Measurements from ENCODE around the gene IFNAR2. TPM values are rescaled to one million over a fixed set of nuclear protein-coding genes. Genes with fewer than 3 reads are reported as not detected.

IFNAR2 gene
- polyA plus RNA-seq, 1 donor from 2014 or later: 10.3 TPM

- Histone ChIP-seq H3K36me3 (ENCODE audit: insufficient read depth, low read length) (peaks cover 6% of the 10 kb centered on the region), H4K20me1 (ENCODE audit: insufficient read depth) (no peaks in the 10 kb centered on the region), H3K9ac (ENCODE audit: low read length) (peak within 1 kb of the TSS; percentile 51), H3K9me3 (ENCODE audit: low read length) (no peaks in the 10 kb centered on the region), H3K27ac (ENCODE audit: low read length) (no peak within 1 kb of the TSS), H3K4me3 (ENCODE audit: low read length) (peak within 1 kb of the TSS; percentile 65), H3K27me3 (ENCODE audit: insufficient read depth, low read depth, low read length) (no peaks in the 10 kb centered on the region), H2AFZ (ENCODE audit: low read depth, low read length) (no peak within 1 kb of the TSS), H3K79me2 (replicated peaks; ENCODE audit: insufficient read depth, low read length) (no peaks in the 10 kb centered on the region), H3K9me2 (ENCODE audit: insufficient read depth, low read length) (no peaks in the 10 kb centered on the region), H3K4me2 (ENCODE audit: low read length) (no peak within 1 kb of the TSS), H3F3A (ENCODE audit: insufficient read depth, low read length, poor library complexity, severe bottlenecking) (no peaks in the 10 kb centered on the region)
- TF ChIP-seq EP300 (conservative IDR thresholded peaks at IDR 0.05; ENCODE audit: poor library complexity, severe bottlenecking): no peak
- no peak for TF ChIP-seq EZH2 (IDR thresholded peaks at IDR 0.05; ENCODE audit: borderline replicate concordance, insufficient read depth, low read length, poor library complexity, severe bottlenecking)
- no peak for TF ChIP-seq RAD21 (conservative IDR thresholded peaks at IDR 0.05)
- TF ChIP-seq TAF1 (IDR thresholded peaks at IDR 0.05; ENCODE audit: low read depth): no peak
- TF ChIP-seq POLR2AphosphoS5 (IDR thresholded peaks at IDR 0.05): no peak
- TF ChIP-seq SMC3 (conservative IDR thresholded peaks at IDR 0.05; ENCODE audit: poor library complexity): no peak
- TF ChIP-seq MXI1 (conservative IDR thresholded peaks at IDR 0.05; ENCODE audit: poor library complexity, severe bottlenecking): no peak
- no peak for TF ChIP-seq REST (IDR thresholded peaks at IDR 0.05; ENCODE audit: borderline replicate concordance)
- TF ChIP-seq, protein P1, sequence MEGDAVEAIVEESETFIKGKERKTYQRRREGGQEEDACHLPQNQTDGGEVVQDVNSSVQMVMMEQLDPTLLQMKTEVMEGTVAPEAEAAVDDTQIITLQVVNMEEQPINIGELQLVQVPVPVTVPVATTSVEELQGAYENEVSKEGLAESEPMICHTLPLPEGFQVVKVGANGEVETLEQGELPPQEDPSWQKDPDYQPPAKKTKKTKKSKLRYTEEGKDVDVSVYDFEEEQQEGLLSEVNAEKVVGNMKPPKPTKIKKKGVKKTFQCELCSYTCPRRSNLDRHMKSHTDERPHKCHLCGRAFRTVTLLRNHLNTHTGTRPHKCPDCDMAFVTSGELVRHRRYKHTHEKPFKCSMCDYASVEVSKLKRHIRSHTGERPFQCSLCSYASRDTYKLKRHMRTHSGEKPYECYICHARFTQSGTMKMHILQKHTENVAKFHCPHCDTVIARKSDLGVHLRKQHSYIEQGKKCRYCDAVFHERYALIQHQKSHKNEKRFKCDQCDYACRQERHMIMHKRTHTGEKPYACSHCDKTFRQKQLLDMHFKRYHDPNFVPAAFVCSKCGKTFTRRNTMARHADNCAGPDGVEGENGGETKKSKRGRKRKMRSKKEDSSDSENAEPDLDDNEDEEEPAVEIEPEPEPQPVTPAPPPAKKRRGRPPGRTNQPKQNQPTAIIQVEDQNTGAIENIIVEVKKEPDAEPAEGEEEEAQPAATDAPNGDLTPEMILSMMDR (IDR thresholded peaks at IDR 0.05; ENCODE audit: poor library complexity, severe bottlenecking): no peak
Observed at GRCh38 chr21:33266050-33266788, 36.5 kb downstream of the IFNAR2 start, which contains the start of gene IL10RB. IL10RB (plus strand) TSS chr21:33266367; CDS start chr21:33266466, 99 bp downstream.

DNA sequence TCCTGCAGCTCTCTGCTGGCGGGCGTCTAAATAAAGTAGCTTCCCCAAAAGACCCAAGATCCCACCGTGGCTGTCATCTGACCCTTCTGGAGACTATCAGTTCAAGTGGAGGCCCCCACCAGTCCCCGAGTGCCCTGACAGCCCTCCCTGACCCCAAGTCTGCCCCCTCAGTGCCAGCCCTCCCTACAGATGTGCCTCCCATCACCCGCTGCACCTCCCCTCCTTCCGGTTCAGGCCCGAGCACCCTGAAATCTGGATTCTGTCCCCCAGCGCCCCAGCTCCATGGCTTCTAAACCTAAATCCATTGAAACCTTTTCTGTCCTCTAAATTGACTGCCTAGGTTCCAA is 37.0 kb downstream of the IFNAR2 start:
- H3K9me3 ChIP-seq (ENCODE audit: low read length): no peaks in the 10 kb centered on the region
- H3K4me3 ChIP-seq (ENCODE audit: low read length): peak overlapping the region; percentile 65
- H3F3A ChIP-seq (ENCODE audit: insufficient read depth, low read length, poor library complexity, severe bottlenecking): no peaks in the 10 kb centered on the region
- H3K36me3 ChIP-seq (ENCODE audit: insufficient read depth, low read length): peaks cover 6% of the 10 kb centered on the region
- H3K9me2 ChIP-seq (ENCODE audit: insufficient read depth, low read length): no peaks in the 10 kb centered on the region
- H4K20me1 ChIP-seq (ENCODE audit: insufficient read depth): no peaks in the 10 kb centered on the region
- H3K4me2 ChIP-seq (ENCODE audit: low read length): no peak overlapping the region
- H3K27ac ChIP-seq (ENCODE audit: low read length): no peak overlapping the region
- H3K79me2 ChIP-seq (replicated peaks; ENCODE audit: insufficient read depth, low read length): no peaks in the 10 kb centered on the region
- TF ChIP-seq REST (IDR thresholded peaks at IDR 0.05; ENCODE audit: borderline replicate concordance): no peak
- no peak for TF ChIP-seq EZH2 (IDR thresholded peaks at IDR 0.05; ENCODE audit: borderline replicate concordance, insufficient read depth, low read length, poor library complexity, severe bottlenecking)
- no peak for TF ChIP-seq EP300 (conservative IDR thresholded peaks at IDR 0.05; ENCODE audit: poor library complexity, severe bottlenecking)
- no peak for TF ChIP-seq MXI1 (conservative IDR thresholded peaks at IDR 0.05; ENCODE audit: poor library complexity, severe bottlenecking)
- TF ChIP-seq, protein P1 (IDR thresholded peaks at IDR 0.05; ENCODE audit: poor library complexity, severe bottlenecking): no peak
- no peak for TF ChIP-seq TAF1 (IDR thresholded peaks at IDR 0.05; ENCODE audit: low read depth)
- no peak for TF ChIP-seq POLR2AphosphoS5 (IDR thresholded peaks at IDR 0.05)
- TF ChIP-seq SMC3 (conservative IDR thresholded peaks at IDR 0.05; ENCODE audit: poor library complexity): no peak
- TF ChIP-seq RAD21 (conservative IDR thresholded peaks at IDR 0.05): no peak
- H3K9ac ChIP-seq (ENCODE audit: low read length): peak overlapping the region; percentile 51
- H2AFZ ChIP-seq (ENCODE audit: low read depth, low read length): no peak overlapping the region
- no peaks in the 10 kb centered on the region for H3K27me3 ChIP-seq (ENCODE audit: insufficient read depth, low read depth, low read length)

All from neural cell (in vitro differentiated cells).